Panc1 (cell line): ENCODE measurements around the gene SDHD.

Experiments used
- POLR2AphosphoS5 ChIP-seq: IDR thresholded peaks from 2 replicates; pipeline ENCODE4 v1.6.1; 2012; ENCODE audit warnings: mild to moderate bottlenecking, low read depth, low read length, moderate library complexity
- TF ChIP-seq, protein P1 (sequence below): fragments of 450-650 bp; IDR thresholded peaks from 2 replicates; pipeline ENCODE4 v1.5.1; 2017; ENCODE audit warnings: mild to moderate bottlenecking
- TF ChIP-seq, protein P2 (sequence below), 2 experiments: IDR thresholded peaks; 2 replicates each; pipeline ENCODE4 v1.6.1; 2011 to 2012; ENCODE audit warnings: low read depth in 2 of 2, control low read depth in 1 of 2, low read length in 1 of 2, mild to moderate bottlenecking in 1 of 2, moderate library complexity in 1 of 2; ENCODE audit not compliant: insufficient read depth in 1 of 2

- TF ChIP-seq, protein P1, sequence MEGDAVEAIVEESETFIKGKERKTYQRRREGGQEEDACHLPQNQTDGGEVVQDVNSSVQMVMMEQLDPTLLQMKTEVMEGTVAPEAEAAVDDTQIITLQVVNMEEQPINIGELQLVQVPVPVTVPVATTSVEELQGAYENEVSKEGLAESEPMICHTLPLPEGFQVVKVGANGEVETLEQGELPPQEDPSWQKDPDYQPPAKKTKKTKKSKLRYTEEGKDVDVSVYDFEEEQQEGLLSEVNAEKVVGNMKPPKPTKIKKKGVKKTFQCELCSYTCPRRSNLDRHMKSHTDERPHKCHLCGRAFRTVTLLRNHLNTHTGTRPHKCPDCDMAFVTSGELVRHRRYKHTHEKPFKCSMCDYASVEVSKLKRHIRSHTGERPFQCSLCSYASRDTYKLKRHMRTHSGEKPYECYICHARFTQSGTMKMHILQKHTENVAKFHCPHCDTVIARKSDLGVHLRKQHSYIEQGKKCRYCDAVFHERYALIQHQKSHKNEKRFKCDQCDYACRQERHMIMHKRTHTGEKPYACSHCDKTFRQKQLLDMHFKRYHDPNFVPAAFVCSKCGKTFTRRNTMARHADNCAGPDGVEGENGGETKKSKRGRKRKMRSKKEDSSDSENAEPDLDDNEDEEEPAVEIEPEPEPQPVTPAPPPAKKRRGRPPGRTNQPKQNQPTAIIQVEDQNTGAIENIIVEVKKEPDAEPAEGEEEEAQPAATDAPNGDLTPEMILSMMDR: peak; percentile 71; the same call in 1 of the 2 replicates
- TF ChIP-seq, protein P2, sequence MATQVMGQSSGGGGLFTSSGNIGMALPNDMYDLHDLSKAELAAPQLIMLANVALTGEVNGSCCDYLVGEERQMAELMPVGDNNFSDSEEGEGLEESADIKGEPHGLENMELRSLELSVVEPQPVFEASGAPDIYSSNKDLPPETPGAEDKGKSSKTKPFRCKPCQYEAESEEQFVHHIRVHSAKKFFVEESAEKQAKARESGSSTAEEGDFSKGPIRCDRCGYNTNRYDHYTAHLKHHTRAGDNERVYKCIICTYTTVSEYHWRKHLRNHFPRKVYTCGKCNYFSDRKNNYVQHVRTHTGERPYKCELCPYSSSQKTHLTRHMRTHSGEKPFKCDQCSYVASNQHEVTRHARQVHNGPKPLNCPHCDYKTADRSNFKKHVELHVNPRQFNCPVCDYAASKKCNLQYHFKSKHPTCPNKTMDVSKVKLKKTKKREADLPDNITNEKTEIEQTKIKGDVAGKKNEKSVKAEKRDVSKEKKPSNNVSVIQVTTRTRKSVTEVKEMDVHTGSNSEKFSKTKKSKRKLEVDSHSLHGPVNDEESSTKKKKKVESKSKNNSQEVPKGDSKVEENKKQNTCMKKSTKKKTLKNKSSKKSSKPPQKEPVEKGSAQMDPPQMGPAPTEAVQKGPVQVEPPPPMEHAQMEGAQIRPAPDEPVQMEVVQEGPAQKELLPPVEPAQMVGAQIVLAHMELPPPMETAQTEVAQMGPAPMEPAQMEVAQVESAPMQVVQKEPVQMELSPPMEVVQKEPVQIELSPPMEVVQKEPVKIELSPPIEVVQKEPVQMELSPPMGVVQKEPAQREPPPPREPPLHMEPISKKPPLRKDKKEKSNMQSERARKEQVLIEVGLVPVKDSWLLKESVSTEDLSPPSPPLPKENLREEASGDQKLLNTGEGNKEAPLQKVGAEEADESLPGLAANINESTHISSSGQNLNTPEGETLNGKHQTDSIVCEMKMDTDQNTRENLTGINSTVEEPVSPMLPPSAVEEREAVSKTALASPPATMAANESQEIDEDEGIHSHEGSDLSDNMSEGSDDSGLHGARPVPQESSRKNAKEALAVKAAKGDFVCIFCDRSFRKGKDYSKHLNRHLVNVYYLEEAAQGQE (IDR thresholded peaks at IDR 0.05; ENCODE audit: insufficient read depth in 1 of 2, low read depth in 2 of 2, low read length in 1 of 2): no peak
- no peak for TF ChIP-seq POLR2AphosphoS5
These were observed 27.1 kb downstream of the SDHD start for GRCh38 chr11:112113539-112114457.
